Caco-2 (cell line): ENCODE results near the gene FER. TPM values are rescaled to one million over a fixed set of nuclear protein-coding genes. Genes with fewer than 3 reads are reported as not detected.

Source experiments
- BruUV-seq: library from RNA; stranded (reverse); fragments of 400-500 nt; replicated peaks from 2 replicates; lab custom pipeline; 2021; lab: Mats Ljungman, UMichigan
- CTCF ChIA-PET: fragments of 300-600 bp; sonication (Branson Sonifier 250); formaldehyde crosslinking; loops from one replicate; lab custom pipeline; 2022; ENCODE audit warnings: antibody characterized with exemption; lab: Charles Lee
- POLR2A ChIA-PET: fragments of 300-600 bp; sonication (Branson Sonifier 250); formaldehyde crosslinking; loops from one replicate; lab custom pipeline; 2022; ENCODE audit warnings: antibody characterized with exemption; lab: Charles Lee
- DNase-seq, 2 experiments: peaks; one replicate each; pipeline versions ENCODE4 v3.0.0 to v3.0.0-alpha.2; 2020 to 2022
- H3K27me3 ChIP-seq: replicated peaks from 2 replicates; pipeline ENCODE4 v1.6.0; 2011; ENCODE audit warnings: low read length; ENCODE audit not compliant: control insufficient read depth, insufficient read depth
- H3K36me3 ChIP-seq: 2 replicates; pipeline ENCODE4 v1.5.1; 2011; ENCODE audit warnings: low read length; ENCODE audit not compliant: control insufficient read depth, insufficient read depth
- H3K4me1 ChIP-seq: fragments of 250-450 bp; sonication (Bioruptor Pico); 2 replicates; pipeline ENCODE4 v1.5.1; 2020; ENCODE audit warnings: mild to moderate bottlenecking
- H3K4me3 ChIP-seq: 2 replicates; pipeline ENCODE4 v1.5.1; 2011; ENCODE audit warnings: low read depth, mild to moderate bottlenecking, control low read depth, low read length
- H3K9me3 ChIP-seq: fragments of 250-450 bp; sonication (Bioruptor Pico); 2 replicates; pipeline ENCODE4 v1.5.1; 2020; ENCODE audit warnings: mild to moderate bottlenecking, moderate library complexity
- H3K27ac Mint-ChIP-seq: one replicate; pipeline ENCODE4 v1.8.0; 2022; ENCODE audit warnings: mixed read lengths; ENCODE audit not compliant: unreplicated experiment
- H3K27me3 Mint-ChIP-seq: one replicate; pipeline ENCODE4 v1.8.0; 2022; ENCODE audit warnings: mixed read lengths; ENCODE audit not compliant: insufficient read depth, unreplicated experiment
- H3K36me3 Mint-ChIP-seq: one replicate; pipeline ENCODE4 v1.8.0; 2022; ENCODE audit warnings: mild to moderate bottlenecking, mixed read lengths; ENCODE audit not compliant: insufficient read depth, unreplicated experiment
- H3K4me1 Mint-ChIP-seq: one replicate; pipeline ENCODE4 v1.8.0; 2022; ENCODE audit warnings: low read depth, mixed read lengths; ENCODE audit not compliant: unreplicated experiment
- H3K4me3 Mint-ChIP-seq: one replicate; pipeline ENCODE4 v1.8.0; 2022; ENCODE audit warnings: mild to moderate bottlenecking, moderate library complexity, mixed read lengths; ENCODE audit not compliant: unreplicated experiment
- H3K9me3 Mint-ChIP-seq: one replicate; pipeline ENCODE4 v1.8.0; 2022; ENCODE audit warnings: mixed read lengths; ENCODE audit not compliant: unreplicated experiment
- intact Hi-C: fragments of 100-400 bp; cut with micrococcal nuclease; formaldehyde crosslinking; loops from one replicate; pipeline ENCODE4 v1.10.0; 2022; ENCODE audit not compliant: unreplicated experiment
- total RNA-seq: library from RNA; stranded (reverse); gene quantifications from 2 replicates; pipeline ENCODE4 v1.2.3, GENCODE V29; 2022
- TF ChIP-seq, protein P1 (sequence below), 2 experiments: fragments of 200-600 bp in 1 of 2; IDR thresholded peaks; 1 replicate in 1 of 2; 2 replicates in 1 of 2; pipeline versions ENCODE4 v1.5.1 to v1.8.0; 2011 to 2022; ENCODE audit warnings: antibody characterized with exemption in 1 of 2, control low read depth in 1 of 2, inconsistent platforms in 1 of 2, low read depth in 1 of 2, low read length in 1 of 2, mild to moderate bottlenecking in 1 of 2, moderate library complexity in 1 of 2; ENCODE audit not compliant: insufficient read depth in 1 of 2, severe bottlenecking in 1 of 2, unreplicated experiment in 1 of 2

The FER gene
- total RNA-seq, 1 experiment from 2014 or later: 43.1 TPM

DNA sequence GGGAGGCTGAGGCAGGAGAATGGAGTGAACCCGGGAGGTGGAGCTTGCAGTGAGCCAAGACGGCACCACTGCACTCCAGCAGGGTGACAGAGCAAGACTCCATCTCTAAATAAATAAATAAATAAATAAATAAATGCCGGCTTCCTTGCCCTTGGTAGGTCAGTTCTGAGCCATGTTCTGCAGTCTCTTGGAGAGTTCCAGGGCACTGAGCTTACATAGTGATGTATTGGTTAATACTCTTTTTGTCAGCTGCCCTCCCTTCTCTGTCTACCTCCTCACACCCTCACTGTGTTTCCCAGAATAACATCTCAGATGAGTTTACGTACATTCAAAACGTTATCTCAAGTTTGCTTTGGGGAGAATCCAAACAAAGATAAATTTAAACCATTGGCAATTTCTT is 45.2 kb upstream of the FER start:
- H3K27ac Mint-ChIP-seq: no peak overlapping the region

DNA sequence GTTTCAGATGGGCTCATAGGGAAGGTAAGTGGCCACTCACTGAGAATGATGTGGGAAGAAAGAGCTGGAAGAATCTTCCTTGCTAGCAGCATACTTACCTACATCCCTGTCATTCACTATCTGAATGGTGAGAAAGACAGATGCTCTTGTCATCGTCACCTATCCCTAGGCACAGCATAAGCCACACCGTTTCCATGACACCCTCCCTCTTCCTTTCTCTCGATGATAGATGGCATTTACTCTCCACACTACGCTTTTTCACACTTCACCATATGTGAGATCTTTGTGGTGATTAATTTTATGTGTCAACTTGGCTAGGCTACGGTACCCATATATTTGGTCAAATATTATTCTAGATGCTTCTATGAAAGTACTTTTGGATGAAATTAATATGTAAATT is 44.4 kb upstream of the FER start:
- no peak overlapping the region for H3K4me3 Mint-ChIP-seq
- Histone ChIP-seq H3K4me3 (no peak overlapping the region), H3K9me3 (no peaks in the 10 kb centered on the region), H3K4me1 (no peaks in the 10 kb centered on the region), H3K36me3 (no peaks in the 10 kb centered on the region), H3K27me3 (no peaks in the 10 kb centered on the region; the same call in 1 of the 2 replicates)
- TF ChIP-seq, protein P1, sequence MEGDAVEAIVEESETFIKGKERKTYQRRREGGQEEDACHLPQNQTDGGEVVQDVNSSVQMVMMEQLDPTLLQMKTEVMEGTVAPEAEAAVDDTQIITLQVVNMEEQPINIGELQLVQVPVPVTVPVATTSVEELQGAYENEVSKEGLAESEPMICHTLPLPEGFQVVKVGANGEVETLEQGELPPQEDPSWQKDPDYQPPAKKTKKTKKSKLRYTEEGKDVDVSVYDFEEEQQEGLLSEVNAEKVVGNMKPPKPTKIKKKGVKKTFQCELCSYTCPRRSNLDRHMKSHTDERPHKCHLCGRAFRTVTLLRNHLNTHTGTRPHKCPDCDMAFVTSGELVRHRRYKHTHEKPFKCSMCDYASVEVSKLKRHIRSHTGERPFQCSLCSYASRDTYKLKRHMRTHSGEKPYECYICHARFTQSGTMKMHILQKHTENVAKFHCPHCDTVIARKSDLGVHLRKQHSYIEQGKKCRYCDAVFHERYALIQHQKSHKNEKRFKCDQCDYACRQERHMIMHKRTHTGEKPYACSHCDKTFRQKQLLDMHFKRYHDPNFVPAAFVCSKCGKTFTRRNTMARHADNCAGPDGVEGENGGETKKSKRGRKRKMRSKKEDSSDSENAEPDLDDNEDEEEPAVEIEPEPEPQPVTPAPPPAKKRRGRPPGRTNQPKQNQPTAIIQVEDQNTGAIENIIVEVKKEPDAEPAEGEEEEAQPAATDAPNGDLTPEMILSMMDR (IDR thresholded peaks at IDR 0.05; ENCODE audit: insufficient read depth in 1 of 2, low read depth in 1 of 2, low read length in 1 of 2, severe bottlenecking in 1 of 2, unreplicated experiment in 1 of 2): no peak
- no peaks in the 10 kb centered on the region for H3K4me1 Mint-ChIP-seq
- CTCF ChIA-PET: no interaction called here
- H3K9me3 Mint-ChIP-seq: no peaks in the 10 kb centered on the region
- intact Hi-C loops: no loop called here
- H3K27ac Mint-ChIP-seq: no peak overlapping the region
- DNase-seq: no peak
- POLR2A ChIA-PET: no interaction called here
- H3K27me3 Mint-ChIP-seq: no peaks in the 10 kb centered on the region
- no TSS peak for BruUV-seq
- no peaks in the 10 kb centered on the region for H3K36me3 Mint-ChIP-seq

More for the DNA sequence above, 45.2 kb upstream of the FER start:
- Histone ChIP-seq H3K9me3 (no peaks in the 10 kb centered on the region), H3K27me3 (no peaks in the 10 kb centered on the region; the same call in 1 of the 2 replicates), H3K4me3 (no peak overlapping the region), H3K4me1 (no peaks in the 10 kb centered on the region), H3K36me3 (no peaks in the 10 kb centered on the region)
- TF ChIP-seq, protein P1 (IDR thresholded peaks at IDR 0.05; ENCODE audit: insufficient read depth in 1 of 2, low read depth in 1 of 2, low read length in 1 of 2, severe bottlenecking in 1 of 2, unreplicated experiment in 1 of 2): no peak
- no peak overlapping the region for H3K4me3 Mint-ChIP-seq
- no peak for DNase-seq
- H3K36me3 Mint-ChIP-seq: no peaks in the 10 kb centered on the region
- POLR2A ChIA-PET: no interaction called here
- no peaks in the 10 kb centered on the region for H3K9me3 Mint-ChIP-seq
- BruUV-seq: no TSS peak
- H3K27me3 Mint-ChIP-seq: no peaks in the 10 kb centered on the region
- intact Hi-C loops: no loop called here
- CTCF ChIA-PET: no interaction called here
- no peaks in the 10 kb centered on the region for H3K4me1 Mint-ChIP-seq

DNA sequence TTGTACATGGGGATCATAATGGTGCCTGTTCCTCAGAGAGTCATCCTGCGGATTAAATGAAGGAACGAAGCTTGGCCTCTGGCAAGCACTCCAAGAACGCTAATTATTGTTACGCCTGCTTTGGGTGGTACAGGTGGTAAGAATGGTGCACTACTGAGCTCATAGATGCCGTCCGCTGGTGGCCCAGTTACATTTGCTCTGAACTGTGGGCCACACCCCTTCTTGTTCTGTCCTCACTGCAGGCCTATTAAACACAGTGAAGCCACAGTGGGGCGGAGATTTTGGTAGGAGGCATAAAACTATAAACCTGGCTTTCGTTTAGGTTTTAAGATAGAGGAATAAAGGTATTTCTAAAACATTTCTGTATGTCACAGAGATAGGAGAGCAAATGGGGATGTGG is 40.6 kb upstream of the FER start:
- H3K27me3 ChIP-seq: no peaks in the 10 kb centered on the region; the same call in 1 of the 2 replicates
- Mint-ChIP-seq H3K9me3 (no peaks in the 10 kb centered on the region), H3K36me3 (no peaks in the 10 kb centered on the region), H3K27me3 (no peaks in the 10 kb centered on the region), H3K27ac (no peak overlapping the region), H3K4me3 (no peak overlapping the region), H3K4me1 (no peaks in the 10 kb centered on the region)
- POLR2A ChIA-PET: no interaction called here
- TF ChIP-seq, protein P1 (IDR thresholded peaks at IDR 0.05; ENCODE audit: insufficient read depth in 1 of 2, low read depth in 1 of 2, low read length in 1 of 2, severe bottlenecking in 1 of 2, unreplicated experiment in 1 of 2): no peak
- BruUV-seq: no TSS peak
- no peak overlapping the region for H3K4me3 ChIP-seq
- CTCF ChIA-PET: no interaction called here
- no peaks in the 10 kb centered on the region for H3K36me3 ChIP-seq
- H3K4me1 ChIP-seq: no peaks in the 10 kb centered on the region
- DNase-seq: no peak
- intact Hi-C loops: no loop called here
- H3K9me3 ChIP-seq: no peaks in the 10 kb centered on the region
